Calu3 (cell line): Measurements from ENCODE around the gene SCP2. TPM values are rescaled to one million over a fixed set of nuclear protein-coding genes. Genes with fewer than 3 reads are reported as not detected.

ENCODE experiments used
- BruUV-seq: library from RNA; stranded (reverse); fragments of 400-500 nt; replicated peaks from 2 replicates; lab custom pipeline; 2021; lab: Mats Ljungman, UMichigan
- CTCF ChIA-PET: fragments of 300-600 bp; sonication (Branson Sonifier 250); formaldehyde crosslinking; loops from one replicate; lab custom pipeline; 2022; ENCODE audit warnings: antibody characterized with exemption; lab: Charles Lee
- DNase-seq: peaks from one replicate; pipeline ENCODE4 v3.0.0; 2022
- H3K27ac Mint-ChIP-seq: one replicate; pipeline ENCODE4 v1.8.0; 2022; ENCODE audit warnings: mixed read lengths; ENCODE audit not compliant: unreplicated experiment
- H3K27me3 Mint-ChIP-seq: one replicate; pipeline ENCODE4 v1.8.0; 2022; ENCODE audit warnings: mixed read lengths; ENCODE audit not compliant: unreplicated experiment
- H3K36me3 Mint-ChIP-seq: one replicate; pipeline ENCODE4 v1.8.0; 2022; ENCODE audit warnings: mild to moderate bottlenecking, moderate library complexity, mixed read lengths; ENCODE audit not compliant: insufficient read depth, unreplicated experiment
- H3K4me1 Mint-ChIP-seq: one replicate; pipeline ENCODE4 v1.8.0; 2022; ENCODE audit warnings: mild to moderate bottlenecking, low read depth, mixed read lengths; ENCODE audit not compliant: unreplicated experiment
- H3K4me3 Mint-ChIP-seq: one replicate; pipeline ENCODE4 v1.8.0; 2022; ENCODE audit warnings: mild to moderate bottlenecking, low read depth, moderate library complexity, mixed read lengths; ENCODE audit not compliant: unreplicated experiment
- H3K9me3 Mint-ChIP-seq: one replicate; pipeline ENCODE4 v1.8.0; 2022; ENCODE audit warnings: low read depth, mixed read lengths; ENCODE audit not compliant: unreplicated experiment
- CTCF ChIP-seq: fragments of 200-600 bp; IDR thresholded peaks from one replicate; pipeline ENCODE4 v1.8.0; 2022; ENCODE audit warnings: antibody characterized with exemption; ENCODE audit not compliant: unreplicated experiment
- intact Hi-C: fragments of 100-400 bp; cut with micrococcal nuclease; formaldehyde crosslinking; loops from one replicate; pipeline ENCODE4 v1.10.0; 2022; ENCODE audit not compliant: unreplicated experiment
- total RNA-seq: library from RNA; stranded (reverse); gene quantifications from 2 replicates; pipeline ENCODE4 v1.2.3, GENCODE V29; 2022

SCP2 gene
- total RNA-seq, 1 experiment from 2014 or later, result 91.1 TPM

GRCh38 chr1:53088616-53089300 lies 161.7 kb downstream of the SCP2 start:
- peaks cover 15% of the 10 kb centered on the region for H3K4me1 Mint-ChIP-seq
- TF ChIP-seq CTCF, result no peak
- no peak overlapping the region for H3K27ac Mint-ChIP-seq
- H3K36me3 Mint-ChIP-seq, result peaks cover 5% of the 10 kb centered on the region
- no peak overlapping the region for H3K4me3 Mint-ChIP-seq
- CTCF ChIA-PET, result interaction anchor here (1.0 kb wide), 1 partner anchor 35 kb away, joined by 3 read pairs; no protein-coding TSS in a partner anchor
- H3K9me3 Mint-ChIP-seq, result no peaks in the 10 kb centered on the region
- no peak for DNase-seq
- no TSS peak for BruUV-seq
- intact Hi-C loops, result no loop called here
- peaks cover 14% of the 10 kb centered on the region for H3K27me3 Mint-ChIP-seq

- peak; percentile 42 for DNase-seq
- Mint-ChIP-seq H3K4me1 (peaks cover 6% of the 10 kb centered on the region), H3K4me3 (no peak overlapping the region), H3K27me3 (peaks cover 13% of the 10 kb centered on the region), H3K27ac (no peak overlapping the region), H3K9me3 (no peaks in the 10 kb centered on the region), H3K36me3 (peaks cover 5% of the 10 kb centered on the region)
- no TSS peak for BruUV-seq
- CTCF ChIA-PET, result interaction anchor here (1.0 kb wide), 1 partner anchor 36 kb away, joined by 3 read pairs; no protein-coding TSS in a partner anchor
- intact Hi-C loops, result no loop called here
- no peak for TF ChIP-seq CTCF
Observed at GRCh38 chr1:53089478-53090226, 162.6 kb downstream of the SCP2 start.

GRCh38 chr1:53090227-53091147 lies 163.4 kb downstream of the SCP2 start:
- no peaks in the 10 kb centered on the region for H3K4me1 Mint-ChIP-seq

More at GRCh38 chr1:53090227-53091147, 163.4 kb downstream of the SCP2 start:
- intact Hi-C loops, result no loop called here
- Mint-ChIP-seq H3K36me3 (peaks cover 5% of the 10 kb centered on the region), H3K4me3 (no peak overlapping the region), H3K27ac (no peak overlapping the region), H3K27me3 (peaks cover 13% of the 10 kb centered on the region), H3K9me3 (no peaks in the 10 kb centered on the region)
- CTCF ChIA-PET, result interaction anchor here (1.0 kb wide), 1 partner anchor 36 kb away, joined by 3 read pairs; no protein-coding TSS in a partner anchor
- no peak for TF ChIP-seq CTCF
- BruUV-seq, result no TSS peak
- no peak for DNase-seq
